ENCODE results near the gene ARID4B. TPM values are rescaled to one million over a fixed set of nuclear protein-coding genes. Genes with fewer than 3 reads are reported as not detected.

ARID4B gene
- total RNA-seq, 1 experiment from 2014 or later = 34.2 TPM

DNA sequence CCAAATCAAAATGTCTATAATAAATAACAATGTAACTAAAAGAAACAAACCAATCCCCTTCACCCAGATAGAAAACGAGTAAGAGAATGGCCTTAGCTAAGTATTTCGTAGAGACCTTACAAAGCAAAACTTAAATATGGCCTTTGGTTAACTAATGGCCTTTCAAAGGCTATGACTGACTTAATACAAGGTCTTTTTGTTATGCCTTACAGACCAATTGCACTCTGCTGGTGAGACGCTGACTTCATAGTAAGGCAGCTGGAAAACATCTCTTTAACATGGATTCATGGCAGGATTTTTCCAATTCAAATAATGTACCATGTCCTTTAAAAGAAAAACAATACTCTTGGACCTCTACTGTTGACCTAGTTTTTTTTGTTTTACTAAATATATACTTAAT lies 23.5 kb upstream of the ARID4B start:
- Histone ChIP-seq H3K9me3 (no peaks in the 10 kb centered on the region), H3K4me3 (ENCODE audit: low read depth, low read length) (no peak overlapping the region), H3K4me1 (no peaks in the 10 kb centered on the region), H3K27me3 (replicated peaks; ENCODE audit: control insufficient read depth, insufficient read depth, low read length) (no peaks in the 10 kb centered on the region), H3K36me3 (ENCODE audit: control insufficient read depth, insufficient read depth, low read length) (no peaks in the 10 kb centered on the region)
- no peak overlapping the region for H3K27ac Mint-ChIP-seq (ENCODE audit: unreplicated experiment)
- TF ChIP-seq CTCF (IDR thresholded peaks at IDR 0.05; ENCODE audit: insufficient read depth in 1 of 2, low read depth in 1 of 2, low read length in 1 of 2, severe bottlenecking in 1 of 2, unreplicated experiment in 1 of 2) = no peak
- no peak overlapping the region for H3K4me3 Mint-ChIP-seq (ENCODE audit: unreplicated experiment)
- H3K36me3 Mint-ChIP-seq (ENCODE audit: insufficient read depth, unreplicated experiment) = no peaks in the 10 kb centered on the region
- DNase-seq = no peak
- intact Hi-C loops (cut with micrococcal nuclease; ENCODE audit: unreplicated experiment) = no loop called here
- no peaks in the 10 kb centered on the region for H3K4me1 Mint-ChIP-seq (ENCODE audit: low read depth, unreplicated experiment)
- ChIA-PET POLR2A (no interaction called here), CTCF (no interaction called here)
- no peaks in the 10 kb centered on the region for H3K27me3 Mint-ChIP-seq (ENCODE audit: insufficient read depth, unreplicated experiment)
- H3K9me3 Mint-ChIP-seq (ENCODE audit: unreplicated experiment) = no peaks in the 10 kb centered on the region
- BruUV-seq (replicated peaks) = no TSS peak

- Histone ChIP-seq H3K9me3 (no peaks in the 10 kb centered on the region), H3K36me3 (ENCODE audit: control insufficient read depth, insufficient read depth, low read length) (peaks cover 3% of the 10 kb centered on the region), H3K4me3 (ENCODE audit: low read depth, low read length) (no peak overlapping the region), H3K27me3 (replicated peaks; ENCODE audit: control insufficient read depth, insufficient read depth, low read length) (no peaks in the 10 kb centered on the region), H3K4me1 (no peaks in the 10 kb centered on the region)
- TF ChIP-seq CTCF (IDR thresholded peaks at IDR 0.05; ENCODE audit: insufficient read depth in 1 of 2, low read depth in 1 of 2, low read length in 1 of 2, severe bottlenecking in 1 of 2, unreplicated experiment in 1 of 2) = no peak
- intact Hi-C loops (cut with micrococcal nuclease; ENCODE audit: unreplicated experiment) = no loop called here
- no TSS peak for BruUV-seq (replicated peaks)
- Mint-ChIP-seq H3K27ac (ENCODE audit: unreplicated experiment) (no peak overlapping the region), H3K27me3 (ENCODE audit: insufficient read depth, unreplicated experiment) (no peaks in the 10 kb centered on the region), H3K9me3 (ENCODE audit: unreplicated experiment) (no peaks in the 10 kb centered on the region), H3K36me3 (ENCODE audit: insufficient read depth, unreplicated experiment) (peaks cover 14% of the 10 kb centered on the region), H3K4me1 (ENCODE audit: low read depth, unreplicated experiment) (peaks cover 7% of the 10 kb centered on the region), H3K4me3 (ENCODE audit: unreplicated experiment) (no peak overlapping the region)
- ChIA-PET CTCF (no interaction called here), POLR2A (no interaction called here)
- DNase-seq = no peak
Measured at GRCh38 chr1:235343726-235344125, 15.7 kb upstream of the ARID4B start.

GRCh38 chr1:235342471-235342870 lies 14.5 kb upstream of the ARID4B start:
- ChIA-PET CTCF (interaction anchor here (0.8 to 1.3 kb wide), 2 partner anchors 15 to 73 kb away, joined by 3 to 6 read pairs; no protein-coding TSS in a partner anchor), POLR2A (interaction anchor here (1.1 kb wide), 1 partner anchor 25 kb away, joined by 4 read pairs; the partner anchor contains the start of gene TBCE)
- Histone ChIP-seq H3K27me3 (replicated peaks; ENCODE audit: control insufficient read depth, insufficient read depth, low read length) (no peaks in the 10 kb centered on the region), H3K36me3 (ENCODE audit: control insufficient read depth, insufficient read depth, low read length) (peaks cover 3% of the 10 kb centered on the region), H3K9me3 (no peaks in the 10 kb centered on the region), H3K4me3 (ENCODE audit: low read depth, low read length) (no peak overlapping the region), H3K4me1 (no peaks in the 10 kb centered on the region)
- H3K4me1 Mint-ChIP-seq (ENCODE audit: low read depth, unreplicated experiment) = peaks cover 7% of the 10 kb centered on the region
- H3K27me3 Mint-ChIP-seq (ENCODE audit: insufficient read depth, unreplicated experiment) = no peaks in the 10 kb centered on the region
- intact Hi-C loops (cut with micrococcal nuclease; ENCODE audit: unreplicated experiment) = no loop called here
- BruUV-seq (replicated peaks) = TSS peak; percentile 55
- DNase-seq = no peak
- H3K27ac Mint-ChIP-seq (ENCODE audit: unreplicated experiment) = no peak overlapping the region
- H3K9me3 Mint-ChIP-seq (ENCODE audit: unreplicated experiment) = no peaks in the 10 kb centered on the region
- H3K4me3 Mint-ChIP-seq (ENCODE audit: unreplicated experiment) = no peak overlapping the region
- no peak for TF ChIP-seq CTCF (IDR thresholded peaks at IDR 0.05; ENCODE audit: insufficient read depth in 1 of 2, low read depth in 1 of 2, low read length in 1 of 2, severe bottlenecking in 1 of 2, unreplicated experiment in 1 of 2)
- peaks cover 14% of the 10 kb centered on the region for H3K36me3 Mint-ChIP-seq (ENCODE audit: insufficient read depth, unreplicated experiment)
